ENCODE data around the gene CD200R1.
"Not testable (repeated sequence)": the region's sequence is repeated elsewhere in the genome, so short reads cannot be mapped to it uniquely, and the experiment has no call there.

Gene CD200R1

DNA sequence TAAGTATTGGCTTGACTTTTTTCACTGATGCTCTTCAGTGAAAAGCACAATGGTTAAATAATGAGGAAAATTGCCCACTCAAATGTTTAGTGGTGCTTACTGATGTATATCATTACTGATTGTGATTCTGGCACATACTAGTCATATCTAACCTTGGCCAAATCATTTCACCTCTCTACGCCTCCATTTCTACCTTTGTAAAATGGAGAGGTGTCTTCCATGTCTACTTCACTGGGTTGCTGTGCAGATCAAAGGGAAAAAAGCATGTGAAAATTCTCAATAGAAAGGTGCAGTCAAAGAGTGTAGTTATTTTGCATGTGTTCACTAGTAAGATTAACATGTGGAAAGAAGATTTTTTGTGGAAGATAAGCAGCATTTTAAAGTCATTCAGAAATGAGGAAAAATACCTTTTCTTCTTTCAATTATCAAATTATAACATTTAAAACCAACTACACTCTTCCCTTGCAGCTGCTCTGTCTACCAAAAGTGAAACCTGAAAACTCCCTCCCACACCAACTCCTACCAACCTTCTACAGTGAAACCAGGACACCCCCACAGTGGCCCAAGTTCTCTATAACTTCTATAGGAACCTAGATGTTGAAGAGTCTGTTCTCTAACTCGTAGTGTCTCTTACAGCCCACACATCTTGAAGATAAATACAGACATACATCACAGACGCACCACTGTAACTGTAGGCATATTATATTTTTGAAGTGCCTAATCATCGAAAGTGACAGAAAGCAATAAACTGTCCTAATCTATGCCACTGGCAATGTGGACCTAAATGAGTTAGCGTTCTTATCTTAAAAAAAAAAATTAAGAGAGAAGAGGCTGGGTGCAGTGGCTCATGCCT, 1.4 kb downstream of the CD200R1 start:
- DNase-seq = peak in 1 of 3 experiments; percentile 11

DNA sequence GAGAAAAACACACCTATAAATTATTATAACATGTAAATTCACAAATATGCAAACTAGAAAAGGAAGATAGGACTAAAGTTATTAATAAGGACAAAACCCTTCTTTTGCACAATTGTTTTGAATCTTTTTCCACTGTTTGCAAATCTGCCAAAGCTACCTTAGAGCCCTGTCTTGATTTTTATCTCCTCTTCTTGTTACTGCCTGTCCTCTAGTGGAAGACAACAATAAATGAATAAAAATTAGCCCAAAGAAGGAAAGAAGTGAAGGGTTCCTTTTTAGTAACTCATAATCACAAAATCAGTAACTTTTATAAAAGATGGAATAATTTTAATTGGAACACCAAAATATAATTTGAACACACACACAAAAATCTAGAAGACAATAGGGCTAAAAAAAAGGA, 2.7 kb downstream of the CD200R1 start:
- DNase-seq = no peak

- no peak for DNase-seq
Observed at GRCh38 chr3:112967828-112968227, 7.1 kb downstream of the CD200R1 start.

DNA sequence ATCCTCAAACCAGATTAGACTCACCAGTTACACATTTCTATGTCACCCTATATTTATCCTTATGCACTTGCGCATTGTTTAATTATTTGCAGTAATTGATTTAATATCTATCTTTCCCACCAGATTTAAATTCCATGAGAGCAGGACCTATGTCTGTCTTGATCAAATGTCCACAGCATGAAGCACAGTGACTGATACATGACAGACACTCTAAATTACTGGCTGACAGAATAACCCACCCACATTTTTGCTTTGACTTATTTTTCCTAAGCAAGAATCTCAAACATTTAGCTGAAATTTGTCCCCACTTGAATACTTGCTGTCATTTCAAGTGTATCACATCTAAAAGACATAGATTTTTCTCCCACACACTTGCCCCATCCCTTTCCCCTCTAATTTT, 7.5 kb downstream of the CD200R1 start:
- DNase-seq = no peak

- no peak for DNase-seq
Observed at GRCh38 chr3:112966633-112967032, 8.3 kb downstream of the CD200R1 start.

GRCh38 chr3:112965656-112966055, 9.2 kb downstream of the CD200R1 start:
- DNase-seq = no peak

DNA sequence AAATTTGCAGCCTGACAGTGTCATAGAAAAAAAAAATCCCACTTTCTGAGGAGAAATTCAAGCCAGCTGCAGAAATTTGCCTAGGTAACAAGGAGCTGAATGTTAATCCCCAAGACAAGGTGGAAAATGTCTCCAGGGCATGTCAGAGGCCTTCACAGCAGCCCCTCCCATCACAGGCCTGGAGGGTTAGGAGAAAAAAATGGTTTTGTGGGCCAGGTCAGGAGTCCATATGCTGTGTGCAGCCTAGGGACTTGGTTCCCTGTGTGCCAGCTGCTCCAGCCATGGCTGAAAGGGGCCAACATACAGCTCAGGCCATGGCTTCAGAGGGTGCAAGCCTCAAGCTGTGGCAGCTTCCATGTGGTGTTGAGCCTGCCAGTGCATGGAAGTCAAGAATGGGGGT, 11.2 kb downstream of the CD200R1 start:
- no peak for DNase-seq

DNA sequence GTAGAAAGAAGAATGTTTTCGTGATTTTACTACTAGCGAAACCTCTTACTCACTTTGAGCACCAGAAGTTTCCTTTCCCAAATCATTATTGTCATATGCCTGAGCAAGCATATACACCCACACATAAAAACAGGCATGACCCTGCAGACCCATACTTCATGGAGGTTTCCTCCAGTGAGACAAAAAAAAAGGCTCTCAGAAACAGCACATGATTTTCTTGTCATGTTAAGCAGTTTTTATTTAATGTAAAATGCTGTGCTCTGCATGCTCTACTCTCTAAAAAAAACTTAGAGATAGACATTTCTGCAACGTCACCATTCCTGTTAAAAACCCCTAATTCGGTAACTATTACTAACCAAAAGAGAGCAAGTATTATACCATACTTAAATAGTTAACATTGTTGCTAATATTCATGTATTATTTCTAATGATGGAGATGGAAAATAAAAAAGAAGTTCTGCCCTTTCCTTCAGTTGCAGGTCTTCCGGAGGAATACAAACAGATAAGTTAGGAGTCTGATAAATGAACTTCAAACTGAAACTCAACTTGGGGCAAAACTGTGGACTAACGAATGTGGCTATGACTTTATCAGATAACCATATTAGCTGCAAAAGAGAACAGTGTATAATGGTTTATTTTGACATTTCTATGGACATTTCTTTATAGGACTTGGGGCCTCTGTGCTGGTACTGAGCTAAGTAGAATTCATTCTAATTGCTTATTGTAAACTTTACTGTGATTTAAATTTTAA, 15.9 kb downstream of the CD200R1 start:
- DNase-seq = no peak

GRCh38 chr3:112956351-112956750, 18.6 kb downstream of the CD200R1 start:
- no peak for DNase-seq

DNA sequence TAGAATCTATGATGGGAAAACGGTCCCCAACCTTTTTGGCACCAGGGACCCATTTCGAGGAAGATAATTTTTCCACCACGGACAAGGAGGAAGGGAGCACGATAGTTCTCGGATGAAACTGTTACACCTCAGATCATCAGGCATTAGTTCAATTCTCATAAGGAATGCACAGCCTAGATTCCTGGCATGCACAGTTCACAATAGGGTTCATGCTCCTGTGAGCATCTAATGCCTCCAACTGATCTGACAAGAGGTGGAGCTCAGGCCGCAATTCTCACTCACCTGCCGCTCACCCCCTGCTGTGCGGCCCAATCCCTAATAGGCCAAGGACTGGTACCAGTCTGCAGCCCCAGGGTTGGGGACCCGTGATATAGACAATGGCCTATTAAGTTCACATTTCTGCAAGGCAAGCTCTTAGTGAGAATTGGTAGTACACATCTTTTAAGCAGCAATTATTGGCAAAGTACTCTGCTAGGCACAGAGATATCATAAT, 26.5 kb downstream of the CD200R1 start:
- DNase-seq = peak in 1 of 3 experiments; percentile 14

GRCh38 chr3:112931736-112932521, 43.0 kb downstream of the CD200R1 start:
- no peak for DNase-seq

- no peak for DNase-seq
Observed at GRCh38 chr3:112930771-112931170, 44.1 kb downstream of the CD200R1 start.

GRCh38 chr3:112925969-112926368, 48.9 kb downstream of the CD200R1 start:
- DNase-seq = peak in 1 of 3 experiments; percentile 5

DNA sequence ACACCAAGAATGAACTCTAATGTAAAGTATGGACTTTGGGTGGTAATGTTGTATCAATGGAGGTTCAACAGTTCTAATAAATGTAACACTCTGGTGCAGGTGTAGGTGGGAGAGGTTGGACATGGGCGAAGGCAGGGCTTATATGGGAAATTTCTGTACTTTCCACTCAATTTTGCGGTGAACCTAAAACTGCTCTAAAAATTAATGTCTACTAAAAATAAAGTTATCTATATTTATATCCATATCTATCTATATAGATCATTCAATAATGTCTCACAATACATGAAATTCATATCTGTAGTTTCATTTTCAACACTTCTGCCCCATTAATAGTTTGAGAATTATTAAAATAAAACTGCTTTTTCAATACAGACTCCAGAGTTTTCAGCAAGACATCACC, 49.3 kb downstream of the CD200R1 start:
- DNase-seq = no peak

GRCh38 chr3:112919541-112919940, 55.4 kb downstream of the CD200R1 start:
- not testable (repeated sequence) for DNase-seq

- no peak for DNase-seq
Observed at GRCh38 chr3:112908252-112908651, 66.7 kb downstream of the CD200R1 start.

DNA sequence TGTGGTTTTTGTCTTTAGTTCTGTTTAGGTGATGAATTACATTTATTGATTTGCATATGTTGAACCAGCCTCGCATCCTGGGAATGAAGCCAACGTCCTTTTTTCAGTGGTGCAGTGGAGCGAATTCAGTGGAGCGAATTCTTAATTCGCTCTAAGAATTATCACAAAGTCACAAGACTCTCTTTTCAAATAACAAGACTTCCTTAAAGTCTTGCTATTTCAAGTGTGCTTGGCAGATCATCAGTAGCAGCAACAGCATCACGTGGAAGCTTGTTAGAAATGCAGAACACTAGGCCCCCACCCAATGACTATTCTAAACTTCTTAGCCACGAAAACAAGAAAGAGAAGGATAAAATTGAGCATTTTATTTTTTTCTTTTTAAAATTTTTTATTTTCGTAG, 70.1 kb downstream of the CD200R1 start:
- no peak for DNase-seq

DNA sequence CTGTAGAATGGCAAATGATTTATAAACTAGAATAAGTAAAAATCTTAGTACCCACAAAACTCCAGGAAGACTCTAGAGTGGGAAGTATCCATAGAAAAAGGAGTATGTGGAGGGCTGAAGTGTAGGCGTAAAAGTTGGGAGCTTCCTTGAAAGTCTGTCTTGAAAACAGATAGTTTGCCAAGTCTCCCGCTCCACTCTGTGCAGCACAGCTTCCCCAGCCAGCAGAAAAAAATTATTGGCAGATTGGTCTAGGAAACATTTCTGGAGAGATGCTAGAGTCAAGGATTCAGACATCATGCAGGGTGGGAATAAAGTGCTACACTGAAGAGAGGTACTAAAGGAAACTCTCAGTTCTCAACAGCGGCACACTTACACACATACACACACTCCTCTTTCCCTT, 74.8 kb downstream of the CD200R1 start:
- no peak for DNase-seq

DNA sequence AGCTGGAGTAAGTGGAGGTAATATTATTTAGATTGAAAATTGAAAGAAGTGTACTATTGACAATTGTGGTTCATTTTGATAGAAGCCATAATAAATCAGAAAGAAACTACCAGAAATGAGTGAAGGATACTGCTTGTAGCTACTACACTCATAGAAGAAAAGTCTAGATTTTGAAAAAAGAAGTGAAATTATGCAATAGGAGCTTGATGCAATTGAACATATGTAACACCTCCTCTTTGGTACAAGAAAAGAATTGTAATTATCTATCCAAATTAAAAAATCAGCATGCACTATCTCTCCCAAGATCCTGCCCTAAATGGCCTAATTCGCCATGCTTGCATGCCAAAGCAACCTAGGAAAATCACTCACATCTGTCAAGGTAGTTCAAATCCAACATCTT, 77.1 kb downstream of the CD200R1 start:
- no peak for DNase-seq

- peak in 1 of 3 experiments; percentile 6 for DNase-seq
Observed at GRCh38 chr3:112894258-112894657, 80.6 kb downstream of the CD200R1 start.

GRCh38 chr3:112889357-112889756, 85.5 kb downstream of the CD200R1 start:
- no peak for DNase-seq

GRCh38 chr3:112888381-112889085, 86.4 kb downstream of the CD200R1 start:
- no peak for DNase-seq

Data from NCI-H1417 (cell line).